Nephron progenitor cell (in vitro differentiated cells): ENCODE results near the gene PDE8B.

Experiments
- DNase-seq: peaks from one replicate; pipeline ENCODE4 v3.0.0; 2021
- H3K27ac Mint-ChIP-seq: 2 replicates; pipeline ENCODE4 v1.8.0; 2021; ENCODE audit warnings: mild to moderate bottlenecking, moderate library complexity, mixed read lengths
- H3K27me3 Mint-ChIP-seq: 2 replicates; pipeline ENCODE4 v1.8.0; 2021; ENCODE audit warnings: mild to moderate bottlenecking, low read depth, mixed read lengths; ENCODE audit not compliant: poor library complexity
- H3K36me3 Mint-ChIP-seq: 2 replicates; pipeline ENCODE4 v1.8.0; 2021; ENCODE audit warnings: low read depth, mixed read lengths
- H3K4me1 Mint-ChIP-seq: 2 replicates; pipeline ENCODE4 v1.8.0; 2021; ENCODE audit warnings: mixed read lengths
- H3K4me3 Mint-ChIP-seq: 2 replicates; pipeline ENCODE4 v1.8.0; 2021; ENCODE audit warnings: mild to moderate bottlenecking, moderate library complexity, mixed read lengths
- H3K9me3 Mint-ChIP-seq: 2 replicates; pipeline ENCODE4 v1.8.0; 2021; ENCODE audit warnings: mild to moderate bottlenecking, moderate library complexity, mixed read lengths
- CTCF ChIP-seq: fragments of 200-600 bp; sonication (generic); IDR thresholded peaks from 2 replicates; pipeline ENCODE4 v1.5.0; 2021; ENCODE audit warnings: antibody characterized with exemption

Gene PDE8B

GRCh38 chr5:77241444-77241843 lies 31.0 kb downstream of the PDE8B start:
- no peak for TF ChIP-seq CTCF
- Mint-ChIP-seq H3K36me3 (no peaks in the 10 kb centered on the region), H3K4me1 (no peaks in the 10 kb centered on the region), H3K9me3 (peaks cover 6% of the 10 kb centered on the region), H3K27me3 (peaks cover 26% of the 10 kb centered on the region), H3K27ac (no peak overlapping the region), H3K4me3 (no peak overlapping the region)
- DNase-seq = no peak

- Mint-ChIP-seq H3K4me3 (no peak overlapping the region), H3K9me3 (no peaks in the 10 kb centered on the region), H3K36me3 (no peaks in the 10 kb centered on the region), H3K27me3 (peaks cover 21% of the 10 kb centered on the region), H3K4me1 (no peaks in the 10 kb centered on the region), H3K27ac (no peak overlapping the region)
- TF ChIP-seq CTCF = no peak
- DNase-seq = no peak
Measured at GRCh38 chr5:77249475-77249874, 39.0 kb downstream of the PDE8B start.

GRCh38 chr5:77250021-77250420 lies 39.5 kb downstream of the PDE8B start:
- no peak overlapping the region for H3K4me3 Mint-ChIP-seq
- no peaks in the 10 kb centered on the region for H3K4me1 Mint-ChIP-seq
- H3K36me3 Mint-ChIP-seq = no peaks in the 10 kb centered on the region
- H3K27ac Mint-ChIP-seq = no peak overlapping the region
- TF ChIP-seq CTCF = no peak
- no peaks in the 10 kb centered on the region for H3K9me3 Mint-ChIP-seq
- H3K27me3 Mint-ChIP-seq = peaks cover 27% of the 10 kb centered on the region
- no peak for DNase-seq

- no peak for TF ChIP-seq CTCF
- Mint-ChIP-seq H3K4me1 (no peaks in the 10 kb centered on the region), H3K9me3 (peaks cover 1% of the 10 kb centered on the region), H3K4me3 (no peak overlapping the region), H3K27me3 (peaks cover 33% of the 10 kb centered on the region), H3K27ac (no peak overlapping the region), H3K36me3 (no peaks in the 10 kb centered on the region)
- DNase-seq = no peak
Measured at GRCh38 chr5:77251921-77252320, 41.4 kb downstream of the PDE8B start.

- no peak for TF ChIP-seq CTCF
- Mint-ChIP-seq H3K36me3 (no peaks in the 10 kb centered on the region), H3K27me3 (peaks cover 32% of the 10 kb centered on the region), H3K9me3 (peaks cover 3% of the 10 kb centered on the region), H3K27ac (no peak overlapping the region), H3K4me1 (no peaks in the 10 kb centered on the region), H3K4me3 (no peak overlapping the region)
- DNase-seq = no peak
Measured at GRCh38 chr5:77255617-77256016, 45.1 kb downstream of the PDE8B start.

- no peak for TF ChIP-seq CTCF
- no peaks in the 10 kb centered on the region for H3K36me3 Mint-ChIP-seq
- no peak overlapping the region for H3K27ac Mint-ChIP-seq
- no peak for DNase-seq
- no peak overlapping the region for H3K4me3 Mint-ChIP-seq
- H3K9me3 Mint-ChIP-seq = peaks cover 3% of the 10 kb centered on the region
- H3K4me1 Mint-ChIP-seq = no peaks in the 10 kb centered on the region
- peaks cover 32% of the 10 kb centered on the region for H3K27me3 Mint-ChIP-seq
Measured at GRCh38 chr5:77256406-77256805, 45.9 kb downstream of the PDE8B start.
